SU-DHL-6 (cell line): Measurements from ENCODE around the gene TSPYL1.

Source experiments
- CTCF ChIP-seq: fragments of 200-600 bp; sonication (generic); IDR thresholded peaks from one replicate; pipeline ENCODE4 v1.5.1; 2017; ENCODE audit warnings: antibody characterized with exemption, mild to moderate bottlenecking, low read length, moderate library complexity; ENCODE audit not compliant: insufficient read depth, poor library complexity, severe bottlenecking
- EZH2phosphoT487 ChIP-seq: fragments of 200-600 bp; sonication (generic), shearing (Covaris generic); conservative IDR thresholded peaks from 2 replicates; pipeline ENCODE4 v1.6.1; 2018; ENCODE audit warnings: mild to moderate bottlenecking, antibody characterized with exemption, low read length, moderate library complexity, mixed read lengths

- TF ChIP-seq CTCF (no peak), EZH2phosphoT487 (no peak)
Observed at GRCh38 chr6:116266803-116267202, 12.9 kb downstream of the TSPYL1 start.
